Fibroblast of skin of scalp (primary cell): ENCODE results near the gene PTPRQ.

Experiments used
- DNase-seq: peaks from one replicate; pipeline ENCODE4 v3.0.0-alpha.2; 2013

The PTPRQ gene

GRCh38 chr12:80707126-80707829 lies 263.2 kb downstream of the PTPRQ start, which contains the start of gene MYF6:
MYF6 (plus strand) TSS chr12:80707634; CDS start chr12:80707720, 86 bp downstream.
- no peak for DNase-seq

- no peak for DNase-seq
These were observed 263.8 kb downstream of the PTPRQ start for GRCh38 chr12:80707830-80708258.

- no peak for DNase-seq
These were observed 264.4 kb downstream of the PTPRQ start for GRCh38 chr12:80708259-80708974.

GRCh38 chr12:80708975-80709328 lies 264.9 kb downstream of the PTPRQ start:
- no peak for DNase-seq

- no peak for DNase-seq
These were observed 266.0 kb downstream of the PTPRQ start for GRCh38 chr12:80709811-80710726.

GRCh38 chr12:80710727-80711449 lies 266.9 kb downstream of the PTPRQ start:
- no peak for DNase-seq

- no peak for DNase-seq
These were observed 267.8 kb downstream of the PTPRQ start for GRCh38 chr12:80711866-80712265.

- DNase-seq, result no peak
These were observed 268.8 kb downstream of the PTPRQ start for GRCh38 chr12:80712866-80713265.

- no peak for DNase-seq
These were observed 269.4 kb downstream of the PTPRQ start for GRCh38 chr12:80713419-80713818.

GRCh38 chr12:80714055-80714454 lies 270.0 kb downstream of the PTPRQ start:
- no peak for DNase-seq

GRCh38 chr12:80714846-80715245 lies 270.8 kb downstream of the PTPRQ start:
- no peak for DNase-seq

- no peak for DNase-seq
These were observed 271.7 kb downstream of the PTPRQ start for GRCh38 chr12:80715713-80716249.

- DNase-seq, result no peak
These were observed 272.8 kb downstream of the PTPRQ start, which contains the start of gene MYF5 for GRCh38 chr12:80716696-80717469. MYF5 (plus strand) TSS chr12:80716912; CDS start chr12:80717064, 152 bp downstream.

GRCh38 chr12:80717856-80718255 lies 273.8 kb downstream of the PTPRQ start:
- no peak for DNase-seq

- no peak for DNase-seq
These were observed 276.5 kb downstream of the PTPRQ start for GRCh38 chr12:80720516-80720915.

GRCh38 chr12:80721326-80721725 lies 277.3 kb downstream of the PTPRQ start:
- no peak for DNase-seq
